T-helper 2 cell treated with Interferon-gamma antibody and Interleukin-4, amounts not matched to agents 5 μg/mL and 100 μg/mL, for 36 hours (primary cell): Measurements from ENCODE around the gene GRAMD4.
"Not testable (repeated sequence)": the region's sequence is repeated elsewhere in the genome, so short reads cannot be mapped to it uniquely, and the experiment has no call there.

Experiments
- DNase-seq: peaks from one replicate; pipeline ENCODE4 v3.0.0; 2021; ENCODE audit warnings: low spot score
- H3K27ac Mint-ChIP-seq: one replicate; pipeline ENCODE4 v1.8.0; 2021; ENCODE audit warnings: mild to moderate bottlenecking, mixed read lengths
- H3K27me3 Mint-ChIP-seq: one replicate; pipeline ENCODE4 v1.8.0; 2021; ENCODE audit warnings: low read depth, mixed read lengths
- H3K36me3 Mint-ChIP-seq: one replicate; pipeline ENCODE4 v1.8.0; 2021; ENCODE audit warnings: low read depth, mixed read lengths
- H3K4me1 Mint-ChIP-seq: one replicate; pipeline ENCODE4 v1.8.0; 2021; ENCODE audit warnings: low read depth, mixed read lengths
- H3K4me3 Mint-ChIP-seq: one replicate; pipeline ENCODE4 v1.8.0; 2022; ENCODE audit warnings: mild to moderate bottlenecking, moderate library complexity, mixed read lengths
- H3K9me3 Mint-ChIP-seq: one replicate; pipeline ENCODE4 v1.8.0; 2021; ENCODE audit warnings: mixed read lengths

Gene GRAMD4

DNA sequence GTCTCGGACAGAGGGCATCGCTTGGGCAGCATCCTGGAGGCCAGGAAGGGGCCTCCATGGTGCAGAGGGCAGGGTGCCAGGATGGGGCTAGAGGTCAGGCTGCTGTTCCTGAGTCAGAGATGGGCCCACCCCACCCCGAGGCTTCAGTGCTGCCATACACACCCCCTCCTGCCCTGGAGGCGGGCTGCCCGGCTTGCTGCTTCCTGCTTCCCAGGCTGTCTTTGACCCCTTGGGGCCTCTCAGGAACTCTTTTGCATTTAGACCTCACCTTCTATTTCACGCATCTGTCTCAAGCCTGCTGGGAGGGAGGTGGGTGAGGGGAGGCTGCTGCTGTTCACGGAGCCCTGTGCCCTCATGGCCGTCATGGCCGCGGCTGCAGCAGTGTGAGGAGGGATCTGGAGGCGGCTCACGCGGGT, 6.6 kb upstream of the GRAMD4 start:
- peaks cover 32% of the 10 kb centered on the region for H3K4me1 Mint-ChIP-seq
- H3K4me3 Mint-ChIP-seq, result peak overlapping the region; percentile 93
- peak; percentile 26 for DNase-seq
- peak overlapping the region; percentile 92 for H3K27ac Mint-ChIP-seq
- peaks cover 2% of the 10 kb centered on the region for H3K36me3 Mint-ChIP-seq
- H3K9me3 Mint-ChIP-seq, result no peaks in the 10 kb centered on the region
- H3K27me3 Mint-ChIP-seq, result no peaks in the 10 kb centered on the region

DNA sequence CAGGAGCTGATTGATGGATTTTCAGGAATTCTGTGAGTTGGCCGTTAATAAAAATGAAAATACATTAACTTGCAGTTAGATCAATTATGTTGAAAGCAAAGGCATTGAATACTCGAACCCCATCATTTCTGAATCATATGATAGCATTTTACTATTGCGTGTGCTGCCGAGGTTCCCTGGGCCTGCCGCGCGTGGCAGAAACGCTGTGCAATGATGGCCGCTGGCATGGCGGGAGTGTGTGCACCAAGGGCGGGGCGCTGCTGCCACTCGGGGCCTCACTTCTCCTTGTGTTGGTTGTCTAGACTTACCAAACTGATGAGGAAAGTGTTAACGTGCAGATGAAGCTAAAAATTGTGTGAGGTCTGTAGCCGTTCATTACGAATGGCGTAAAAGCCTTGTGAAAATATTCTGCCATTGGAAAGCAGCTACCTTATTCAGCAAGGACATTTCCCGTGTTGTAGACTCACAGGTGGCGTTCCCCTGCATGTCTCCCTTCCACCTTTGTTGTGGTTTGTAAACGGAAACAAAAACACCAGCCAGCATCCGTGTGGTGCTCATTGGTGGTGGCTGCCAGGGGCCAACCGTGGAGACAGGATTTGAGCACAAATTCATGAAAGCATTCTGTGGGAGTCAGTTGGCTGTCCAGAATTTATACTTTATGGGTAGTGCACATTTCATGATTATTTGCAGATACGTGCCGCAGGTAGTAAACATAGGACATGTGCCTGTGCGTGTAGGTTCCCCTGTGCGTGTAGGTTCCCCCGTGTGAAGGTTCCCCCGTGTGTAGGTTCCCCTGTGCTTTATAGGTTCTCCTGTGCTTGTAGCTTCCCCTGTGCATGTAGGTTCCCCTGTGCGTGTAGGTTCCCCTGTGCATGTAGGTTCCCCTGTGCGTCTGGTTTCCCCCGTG, 5.9 kb upstream of the GRAMD4 start:
- DNase-seq, result peak; percentile 65
- Mint-ChIP-seq H3K27me3 (no peaks in the 10 kb centered on the region), H3K9me3 (no peaks in the 10 kb centered on the region), H3K4me1 (peaks cover 34% of the 10 kb centered on the region), H3K36me3 (peaks cover 2% of the 10 kb centered on the region), H3K27ac (peak overlapping the region; percentile 92), H3K4me3 (peak overlapping the region; percentile 93)

DNA sequence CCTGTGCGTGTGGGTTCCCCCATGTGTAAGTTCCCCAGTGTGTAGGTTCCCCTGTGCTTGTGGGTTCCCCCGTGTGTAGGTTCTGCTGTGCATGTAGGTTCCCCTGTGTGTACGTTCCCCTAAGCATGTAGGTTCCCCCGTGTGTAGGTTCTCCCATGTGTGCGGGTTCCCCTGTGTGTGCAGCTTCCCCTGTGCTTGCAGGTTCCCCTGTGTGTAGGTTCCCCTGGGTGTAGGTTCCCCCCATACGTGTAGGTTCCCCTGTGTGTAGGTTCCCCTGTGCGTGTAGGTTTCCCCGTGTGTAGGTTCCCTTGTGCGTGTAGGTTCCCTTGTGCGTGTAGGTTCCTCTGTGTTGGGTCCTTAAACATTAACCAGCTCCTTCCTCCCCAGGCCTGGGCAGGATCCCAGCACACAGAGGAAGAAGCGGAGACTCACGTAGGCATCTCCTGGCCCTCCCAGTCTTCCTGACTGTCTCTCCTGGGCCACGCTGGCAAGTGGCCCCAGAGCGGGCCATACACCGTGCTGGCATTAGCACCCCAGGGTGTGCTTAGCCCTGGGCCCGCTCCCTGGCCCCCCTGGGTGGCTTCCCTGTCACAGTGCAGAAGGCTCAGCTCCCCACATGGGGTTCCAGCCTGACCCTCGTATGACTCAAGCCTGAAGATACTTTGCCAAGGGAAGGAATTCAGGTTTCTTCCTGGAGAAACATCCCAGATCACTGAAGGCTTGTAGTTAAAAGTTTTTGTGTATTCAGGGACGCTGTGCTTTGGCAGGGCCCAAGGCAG, 2.8 kb upstream of the GRAMD4 start:
- no peak overlapping the region for H3K4me3 Mint-ChIP-seq
- H3K36me3 Mint-ChIP-seq, result peaks cover 2% of the 10 kb centered on the region
- DNase-seq, result no peak
- H3K4me1 Mint-ChIP-seq, result peaks cover 26% of the 10 kb centered on the region
- H3K27me3 Mint-ChIP-seq, result no peaks in the 10 kb centered on the region
- H3K9me3 Mint-ChIP-seq, result no peaks in the 10 kb centered on the region
- H3K27ac Mint-ChIP-seq, result no peak overlapping the region

DNA sequence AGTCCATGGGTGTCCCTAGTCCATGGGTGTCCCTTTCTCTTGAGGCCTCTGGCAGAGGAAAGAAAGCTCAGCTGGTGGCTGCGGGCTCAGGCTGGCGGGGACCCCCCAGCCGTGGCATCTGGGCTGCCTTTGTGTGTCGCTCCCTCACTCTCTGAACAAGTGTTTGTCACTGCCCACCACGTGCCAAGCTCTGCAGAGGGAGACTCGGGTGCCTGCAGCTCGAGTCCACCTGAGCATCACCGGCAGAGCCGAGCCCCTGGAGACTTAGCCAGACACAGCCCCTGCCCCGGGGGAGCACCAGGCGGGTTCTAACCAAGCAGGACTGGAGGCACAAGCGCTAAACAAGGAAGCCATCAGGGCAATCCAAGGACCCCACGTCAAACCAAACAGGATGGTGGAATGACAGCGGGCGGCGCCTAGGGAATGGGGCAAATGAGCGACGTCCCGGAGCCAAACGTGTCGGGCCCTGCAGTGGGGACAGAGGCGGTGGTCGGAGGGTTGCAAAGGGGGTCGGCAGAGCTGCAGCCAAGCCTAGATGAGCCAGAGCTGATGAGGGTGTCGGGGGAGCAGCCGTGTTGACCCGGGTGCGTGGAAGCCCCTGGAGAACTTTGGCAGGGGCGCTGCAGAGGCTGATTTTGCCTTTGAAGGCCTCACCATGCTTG, 2.1 kb upstream of the GRAMD4 start:
- no peak overlapping the region for H3K4me3 Mint-ChIP-seq
- no peaks in the 10 kb centered on the region for H3K9me3 Mint-ChIP-seq
- H3K36me3 Mint-ChIP-seq, result peaks cover 2% of the 10 kb centered on the region
- H3K27me3 Mint-ChIP-seq, result no peaks in the 10 kb centered on the region
- peak overlapping the region; percentile 67 for H3K27ac Mint-ChIP-seq
- no peak for DNase-seq
- peaks cover 19% of the 10 kb centered on the region for H3K4me1 Mint-ChIP-seq

DNA sequence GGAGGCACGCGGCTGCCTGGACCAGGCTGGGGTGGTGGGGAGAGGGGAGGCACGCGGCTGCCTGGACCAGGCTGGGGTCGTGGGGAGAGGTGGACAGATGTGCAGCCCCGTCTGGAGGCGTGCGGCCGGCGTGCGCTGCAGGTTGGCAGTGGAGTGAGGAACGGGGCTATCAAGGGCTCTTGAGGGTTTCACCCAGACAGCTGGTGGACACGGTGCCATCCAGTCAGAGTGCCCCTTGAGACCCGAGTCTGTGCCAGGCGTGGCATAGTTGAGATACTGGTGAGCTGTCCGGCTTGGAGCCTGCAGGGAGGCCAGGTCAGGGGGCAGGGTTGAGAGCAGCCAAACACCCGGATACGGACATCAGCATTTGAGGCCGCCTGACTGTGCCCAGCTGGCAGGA, 1.5 kb upstream of the GRAMD4 start:
- DNase-seq, result no peak
- peak overlapping the region; percentile 67 for H3K27ac Mint-ChIP-seq
- H3K27me3 Mint-ChIP-seq, result no peaks in the 10 kb centered on the region
- H3K36me3 Mint-ChIP-seq, result no peaks in the 10 kb centered on the region
- no peak overlapping the region for H3K4me3 Mint-ChIP-seq
- H3K4me1 Mint-ChIP-seq, result peaks cover 14% of the 10 kb centered on the region
- H3K9me3 Mint-ChIP-seq, result no peaks in the 10 kb centered on the region

DNA sequence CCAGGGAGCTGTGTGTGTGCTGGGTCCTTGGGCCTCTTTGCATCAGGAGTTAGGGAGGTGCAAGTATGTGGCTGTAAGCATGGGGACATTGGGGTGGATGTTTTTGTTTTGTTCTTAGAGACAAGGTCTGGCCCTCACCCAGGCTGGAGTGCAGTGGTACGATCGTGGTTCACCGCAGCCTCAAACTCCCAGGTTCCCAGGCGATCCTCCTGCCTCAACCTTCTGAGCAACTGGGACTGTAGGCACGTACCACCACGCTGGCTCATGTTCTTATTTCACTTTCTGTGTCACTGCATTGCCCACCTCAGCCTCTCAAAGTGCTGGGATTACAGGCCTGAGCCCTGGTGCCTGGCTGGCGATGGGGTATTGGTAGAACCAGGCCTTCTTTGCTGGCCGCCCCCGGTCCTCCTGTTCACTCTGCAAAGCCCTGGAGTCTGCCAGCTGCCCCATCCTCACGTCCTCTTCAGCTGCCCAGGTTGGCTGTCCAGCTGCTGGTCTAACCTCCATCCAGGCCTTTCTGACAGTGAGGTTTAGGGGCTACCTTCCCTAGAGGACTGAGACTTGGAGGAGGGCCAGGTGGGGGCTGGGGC, 851 bp upstream of the GRAMD4 start:
- no peak overlapping the region for H3K27ac Mint-ChIP-seq
- H3K4me1 Mint-ChIP-seq, result peaks cover 7% of the 10 kb centered on the region

DNA sequence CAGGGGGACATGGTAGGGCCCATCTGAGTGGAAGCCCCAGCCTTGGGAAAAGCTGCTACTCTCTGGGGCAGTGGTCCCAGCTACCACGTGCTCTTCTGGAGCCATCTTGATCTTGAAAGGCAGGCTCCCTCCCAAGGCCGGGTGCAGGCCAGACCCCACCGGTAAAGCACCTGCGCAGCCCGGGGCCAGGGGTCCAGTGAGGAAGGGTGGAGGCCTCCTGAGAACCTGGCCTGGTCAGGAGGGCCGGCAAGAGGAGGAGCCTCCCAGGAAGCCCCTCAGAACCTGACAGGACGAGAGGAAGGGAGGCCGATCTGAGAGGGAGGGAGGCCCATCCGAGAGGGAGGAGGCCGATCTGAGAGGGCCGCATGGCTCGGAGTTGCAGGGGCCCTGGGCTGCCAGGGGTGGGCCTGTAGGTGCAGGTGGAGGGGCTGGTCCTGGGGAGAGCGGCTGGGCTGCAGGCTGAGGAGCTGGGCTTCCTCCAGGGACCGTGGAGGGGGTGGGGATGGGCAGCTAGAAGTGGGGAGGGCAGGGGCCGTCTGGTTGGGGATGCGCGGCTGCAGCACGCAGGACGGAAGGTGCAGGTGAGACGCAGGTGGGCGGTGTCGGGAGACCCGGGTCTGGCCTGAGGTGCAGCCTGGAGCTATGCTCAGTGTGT, 529 bp downstream of the GRAMD4 start:
- no peak for DNase-seq
- Mint-ChIP-seq H3K9me3 (no peaks in the 10 kb centered on the region), H3K27ac (no peak overlapping the region), H3K27me3 (no peaks in the 10 kb centered on the region), H3K4me1 (peaks cover 2% of the 10 kb centered on the region), H3K36me3 (no peaks in the 10 kb centered on the region), H3K4me3 (no peak overlapping the region)

More for the DNA sequence above, 851 bp upstream of the GRAMD4 start:
- H3K4me3 Mint-ChIP-seq, result no peak overlapping the region
- no peaks in the 10 kb centered on the region for H3K36me3 Mint-ChIP-seq
- H3K9me3 Mint-ChIP-seq, result no peaks in the 10 kb centered on the region
- H3K27me3 Mint-ChIP-seq, result no peaks in the 10 kb centered on the region
- DNase-seq, result no peak

DNA sequence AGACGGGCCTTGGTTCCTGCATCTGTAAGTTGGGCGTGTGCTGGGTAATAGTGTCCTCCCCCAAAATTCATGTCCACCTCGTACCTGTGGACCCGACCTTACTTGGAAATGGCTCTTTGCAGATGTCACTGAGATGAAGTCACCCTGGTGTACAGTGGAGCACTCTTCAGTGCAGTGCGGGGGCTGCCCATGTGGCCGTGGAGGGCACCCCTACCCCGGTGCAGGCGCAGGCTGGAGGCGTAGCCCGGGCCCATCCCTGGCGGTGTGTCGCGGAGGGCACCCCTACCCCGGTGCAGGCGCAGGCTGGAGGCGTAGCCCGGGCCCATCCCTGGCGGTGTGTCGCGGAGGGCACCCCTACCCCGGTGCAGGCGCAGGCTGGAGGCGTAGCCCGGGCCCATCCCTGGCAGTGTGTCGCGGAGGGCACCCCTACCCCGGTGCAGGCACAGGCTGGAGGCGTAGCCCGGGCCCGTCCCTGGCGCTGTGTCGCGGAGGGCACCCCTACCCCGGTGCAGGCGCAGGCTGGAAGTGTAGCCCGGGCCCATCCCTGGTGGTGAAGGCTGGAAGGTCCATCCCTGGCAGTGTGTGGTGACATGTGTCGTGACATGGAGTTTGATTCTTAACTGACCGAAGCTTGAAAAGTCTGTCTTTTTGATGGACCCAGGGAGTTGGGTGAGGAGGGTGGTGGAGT, 1.2 kb downstream of the GRAMD4 start:
- H3K27me3 Mint-ChIP-seq, H3K9me3 Mint-ChIP-seq, DNase-seq, H3K27ac Mint-ChIP-seq, H3K4me1 Mint-ChIP-seq, H3K36me3 Mint-ChIP-seq, H3K4me3 Mint-ChIP-seq: not testable (repeated sequence)

DNA sequence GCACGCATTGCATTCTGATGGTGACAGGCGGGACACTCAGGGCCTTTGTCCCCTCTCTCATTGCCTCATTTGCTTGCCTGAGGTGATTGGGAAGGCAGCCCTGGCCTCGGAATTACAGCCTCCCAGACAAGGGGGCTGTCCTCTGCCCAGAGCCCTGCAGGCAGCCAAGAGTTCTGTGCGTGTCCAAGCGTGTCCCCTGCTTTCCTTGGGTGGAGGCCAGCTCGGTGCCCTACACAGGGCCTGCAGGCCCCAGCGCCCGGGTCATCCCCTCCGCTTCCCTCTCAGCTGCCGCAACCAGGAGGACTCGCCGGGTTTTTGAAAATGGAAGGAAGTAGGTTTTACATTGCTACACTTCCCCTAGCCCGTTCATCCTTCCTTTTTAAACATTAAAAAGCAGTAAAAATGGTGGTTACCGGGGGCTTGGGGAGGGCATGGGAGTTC, 1.9 kb downstream of the GRAMD4 start:
- Mint-ChIP-seq H3K27ac (no peak overlapping the region), H3K4me3 (no peak overlapping the region), H3K9me3 (no peaks in the 10 kb centered on the region), H3K27me3 (no peaks in the 10 kb centered on the region), H3K4me1 (peaks cover 2% of the 10 kb centered on the region), H3K36me3 (peaks cover 1% of the 10 kb centered on the region)
- no peak for DNase-seq

DNA sequence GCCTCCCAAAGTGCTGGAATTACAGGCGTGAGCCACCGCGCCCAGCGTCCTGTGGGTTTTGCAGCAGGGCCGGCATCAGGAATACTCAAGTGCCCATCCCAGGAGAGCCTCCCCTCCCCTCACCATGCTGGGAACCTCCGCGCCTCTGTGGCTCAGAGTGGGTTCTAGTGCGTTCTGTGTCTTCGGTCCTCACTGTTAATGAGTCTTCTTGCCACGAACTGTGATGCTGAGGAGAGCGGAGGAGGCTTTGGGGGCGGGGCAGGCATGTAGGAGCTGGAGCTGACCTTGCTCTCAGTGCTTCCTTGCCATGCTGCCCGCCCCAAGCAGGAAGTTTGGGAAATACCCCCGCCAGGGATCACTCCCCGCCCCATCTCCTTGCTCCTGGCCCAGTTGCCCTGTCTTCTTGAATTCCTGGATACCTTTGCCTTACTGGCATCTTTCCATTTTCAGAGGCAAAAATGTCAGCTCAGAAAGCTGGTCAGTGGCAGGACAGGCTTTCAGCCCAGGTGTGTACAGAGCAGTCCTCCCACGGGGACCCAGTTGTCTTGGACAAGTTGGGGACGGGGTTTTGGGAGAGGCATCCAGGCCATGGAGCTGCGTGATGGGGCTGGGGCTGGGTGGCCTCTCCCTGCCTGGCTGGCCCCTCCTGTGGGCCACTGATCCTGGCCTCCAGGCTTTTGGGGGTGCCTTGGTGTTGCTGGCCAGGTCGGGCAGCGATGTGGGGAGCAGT, 5.1 kb downstream of the GRAMD4 start:
- Mint-ChIP-seq H3K9me3 (no peaks in the 10 kb centered on the region), H3K4me3 (no peak overlapping the region), H3K36me3 (peaks cover 3% of the 10 kb centered on the region), H3K4me1 (no peaks in the 10 kb centered on the region), H3K27ac (no peak overlapping the region), H3K27me3 (no peaks in the 10 kb centered on the region)
- no peak for DNase-seq

DNA sequence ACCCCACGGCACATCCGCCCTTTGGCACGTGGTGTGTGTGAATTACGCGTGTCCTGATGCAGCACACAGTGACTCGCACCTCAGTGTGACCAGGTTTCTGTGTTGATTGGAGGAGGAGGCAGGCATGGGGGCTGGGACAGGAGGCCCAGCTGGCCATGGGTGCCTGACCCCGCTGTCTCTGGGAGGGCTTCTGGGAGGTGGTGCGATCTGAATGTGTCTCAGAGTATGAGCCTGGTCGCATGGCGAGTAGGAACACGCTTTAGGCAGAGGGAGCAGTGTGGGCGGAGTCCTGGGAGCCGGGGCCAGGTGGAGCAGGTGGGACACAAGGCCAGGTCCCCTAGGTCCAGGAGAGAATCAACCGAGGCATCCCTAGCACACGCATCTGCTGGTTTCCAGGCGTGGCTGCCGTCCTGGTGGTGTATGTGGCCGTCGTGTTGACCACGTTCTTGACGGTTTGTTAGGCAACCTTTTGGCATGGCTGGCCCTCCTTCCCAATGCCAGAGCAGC, 5.7 kb downstream of the GRAMD4 start:
- Mint-ChIP-seq H3K27ac (no peak overlapping the region), H3K4me1 (no peaks in the 10 kb centered on the region), H3K36me3 (peaks cover 3% of the 10 kb centered on the region), H3K27me3 (no peaks in the 10 kb centered on the region), H3K4me3 (no peak overlapping the region), H3K9me3 (no peaks in the 10 kb centered on the region)
- no peak for DNase-seq

DNA sequence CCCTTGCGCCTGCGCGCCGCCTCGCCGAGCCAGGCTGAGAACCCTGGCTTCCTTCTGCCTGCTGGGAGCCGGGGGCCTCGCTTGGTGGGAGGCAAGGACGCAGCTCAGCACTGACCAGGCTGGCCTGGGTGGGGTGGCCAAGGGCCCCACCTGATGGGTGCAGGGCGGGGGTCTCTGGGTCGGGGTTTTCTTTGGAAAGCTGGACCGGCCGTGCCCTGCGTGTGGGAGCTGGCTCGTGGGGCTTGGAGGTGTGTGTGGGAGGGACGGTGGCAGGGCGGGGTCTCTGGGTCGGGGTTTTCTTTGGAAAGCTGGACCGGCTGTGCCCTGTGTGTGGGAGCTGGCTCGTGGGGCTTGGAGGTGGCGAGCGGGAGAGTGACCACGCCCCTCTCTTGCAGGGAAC, 6.2 kb downstream of the GRAMD4 start:
- H3K4me3 Mint-ChIP-seq, result no peak overlapping the region
- H3K27ac Mint-ChIP-seq, result no peak overlapping the region
- no peak for DNase-seq
- H3K27me3 Mint-ChIP-seq, result no peaks in the 10 kb centered on the region
- H3K4me1 Mint-ChIP-seq, result no peaks in the 10 kb centered on the region
- peaks cover 3% of the 10 kb centered on the region for H3K36me3 Mint-ChIP-seq
- H3K9me3 Mint-ChIP-seq, result no peaks in the 10 kb centered on the region
